GM19372 (cell line): ENCODE data around the gene KHK.
A peak's percentile ranks its signal among the peaks of the same experiment; 100 is the strongest.
"Not testable (repeated sequence)": the region's sequence is repeated elsewhere in the genome, so short reads cannot be mapped to it uniquely, and the experiment has no call there.

ENCODE experiments used
- ATAC-seq: cut with Tn5 transposase; IDR thresholded peaks from one replicate; pipeline ENCODE4 v1.9.1; 2021; ENCODE audit warnings: mild to moderate bottlenecking, low read depth, moderate library complexity; ENCODE audit not compliant: unreplicated experiment

Gene KHK

DNA sequence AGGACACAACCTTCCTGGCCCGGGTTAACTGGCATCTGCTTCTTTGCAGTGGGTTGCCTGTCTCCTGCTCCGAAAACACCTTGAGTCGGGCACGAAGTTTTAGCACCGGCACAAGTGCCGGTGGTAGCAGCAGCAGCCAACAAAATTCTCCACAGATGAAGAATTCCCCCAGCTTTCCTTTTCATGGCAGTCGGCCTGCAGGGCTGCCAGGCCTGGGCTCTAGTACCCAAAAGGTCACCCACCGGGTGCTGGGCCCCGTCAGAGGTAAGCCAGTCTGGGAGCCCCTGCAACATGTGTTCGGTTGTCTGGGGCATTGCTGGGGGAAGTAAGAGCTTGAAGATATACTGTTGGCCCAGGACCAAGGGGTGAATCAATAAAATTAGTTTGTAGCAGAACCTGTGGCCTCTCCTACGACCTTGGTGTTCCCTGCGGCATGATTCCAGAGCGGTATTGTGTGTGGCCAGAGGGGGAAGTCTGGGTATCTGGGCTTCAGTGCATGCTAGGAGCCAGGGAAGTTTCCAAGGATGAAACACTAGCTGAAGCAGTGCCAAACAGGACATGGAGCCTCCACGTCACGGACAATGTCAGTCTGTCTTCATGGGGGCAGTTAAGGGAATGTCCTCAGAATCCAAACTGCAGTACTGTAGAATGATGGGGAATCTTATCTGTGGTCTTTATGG, 27.3 kb upstream of the KHK start:
- ATAC-seq, result no peak

DNA sequence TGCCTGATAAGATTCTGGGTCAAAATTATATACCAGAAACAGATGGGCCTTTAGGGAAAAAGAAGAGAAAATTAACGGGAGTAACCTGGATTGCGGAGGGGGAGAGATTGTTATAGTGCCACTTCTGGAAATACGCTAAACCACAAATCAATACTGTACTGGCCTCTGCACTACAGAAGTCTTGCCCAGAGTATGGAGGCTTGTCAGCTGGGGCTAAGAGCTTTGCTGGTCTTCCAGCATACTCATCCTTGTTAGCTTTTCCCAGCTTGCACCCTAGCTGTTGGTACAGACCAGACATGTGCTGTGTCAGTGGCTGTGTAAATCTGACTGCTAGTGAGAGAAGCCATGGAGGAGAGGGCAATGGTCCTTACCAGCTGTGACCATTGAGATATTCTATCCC, 26.2 kb upstream of the KHK start:
- no peak for ATAC-seq

DNA sequence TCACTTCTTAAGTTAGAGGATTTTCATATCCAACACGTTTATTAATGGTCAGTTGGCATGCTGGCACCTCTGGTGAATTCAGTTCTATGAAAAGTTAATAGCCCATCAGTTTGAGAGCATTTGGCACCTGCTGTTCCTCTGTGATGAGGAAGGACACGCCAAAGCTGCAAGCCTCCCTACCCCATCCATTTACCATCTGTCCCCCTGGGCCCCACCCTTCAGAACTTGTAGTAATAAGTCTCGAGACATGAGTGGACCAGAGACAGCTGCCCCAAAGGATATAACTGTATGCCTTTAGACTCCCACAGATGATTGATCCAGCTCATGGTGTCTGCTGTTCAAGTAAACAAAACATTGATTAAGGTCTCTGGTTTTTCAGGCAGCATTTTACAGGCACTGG, 21.4 kb upstream of the KHK start:
- ATAC-seq, result no peak

- no peak for ATAC-seq
Measured at GRCh38 chr2:27067385-27067784, 19.2 kb upstream of the KHK start.

DNA sequence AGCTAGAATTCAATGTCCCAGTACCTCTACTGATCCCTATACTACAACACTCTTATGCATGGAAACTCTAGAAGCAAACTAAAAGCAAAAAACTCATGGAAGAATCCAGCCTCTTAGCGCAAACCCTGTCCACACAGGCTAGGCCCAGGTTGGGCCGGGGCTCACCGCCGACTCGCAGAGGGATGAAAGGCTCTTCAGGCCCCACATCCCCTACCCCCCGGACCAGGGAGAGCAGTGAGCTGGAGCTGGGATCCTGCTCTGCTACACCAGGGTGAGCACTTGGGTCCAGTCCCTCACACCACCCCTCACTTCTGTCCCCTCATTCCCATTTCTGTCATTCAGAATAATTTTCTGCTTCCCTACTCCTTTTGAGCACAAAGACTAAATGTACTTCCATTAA, 17.1 kb upstream of the KHK start:
- ATAC-seq, result no peak

DNA sequence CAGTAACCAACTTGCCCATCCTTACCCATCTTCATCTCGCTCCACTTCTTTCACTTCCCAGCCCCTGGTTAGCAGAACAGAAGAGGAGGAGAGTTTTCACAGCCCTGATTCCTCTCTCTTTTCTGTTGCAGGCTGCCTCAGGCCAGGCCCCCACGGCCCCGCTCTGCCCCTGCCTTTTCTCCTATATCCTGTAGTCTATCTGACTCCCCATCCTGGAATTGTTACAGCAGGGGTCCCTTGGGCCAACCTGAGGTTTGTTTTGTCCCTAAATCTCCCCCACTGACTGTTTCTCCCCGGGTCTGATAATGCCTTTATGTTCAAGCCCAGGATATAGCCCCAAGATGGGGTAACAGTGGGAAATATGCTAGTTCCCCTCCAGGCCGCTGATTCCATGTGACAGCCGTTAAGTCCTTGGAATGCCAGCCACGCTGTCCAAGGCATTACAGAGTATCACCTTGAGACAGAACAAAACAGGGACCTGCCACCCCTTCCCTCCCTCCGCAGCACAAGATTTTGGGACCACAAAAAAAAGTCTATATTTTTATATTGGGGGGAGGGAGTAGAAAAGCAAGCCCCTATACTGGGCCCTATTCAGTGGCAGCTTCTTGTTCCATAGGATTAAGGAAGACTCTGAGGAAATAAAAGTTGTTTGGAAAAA, 16.5 kb upstream of the KHK start:
- ATAC-seq, result no peak

DNA sequence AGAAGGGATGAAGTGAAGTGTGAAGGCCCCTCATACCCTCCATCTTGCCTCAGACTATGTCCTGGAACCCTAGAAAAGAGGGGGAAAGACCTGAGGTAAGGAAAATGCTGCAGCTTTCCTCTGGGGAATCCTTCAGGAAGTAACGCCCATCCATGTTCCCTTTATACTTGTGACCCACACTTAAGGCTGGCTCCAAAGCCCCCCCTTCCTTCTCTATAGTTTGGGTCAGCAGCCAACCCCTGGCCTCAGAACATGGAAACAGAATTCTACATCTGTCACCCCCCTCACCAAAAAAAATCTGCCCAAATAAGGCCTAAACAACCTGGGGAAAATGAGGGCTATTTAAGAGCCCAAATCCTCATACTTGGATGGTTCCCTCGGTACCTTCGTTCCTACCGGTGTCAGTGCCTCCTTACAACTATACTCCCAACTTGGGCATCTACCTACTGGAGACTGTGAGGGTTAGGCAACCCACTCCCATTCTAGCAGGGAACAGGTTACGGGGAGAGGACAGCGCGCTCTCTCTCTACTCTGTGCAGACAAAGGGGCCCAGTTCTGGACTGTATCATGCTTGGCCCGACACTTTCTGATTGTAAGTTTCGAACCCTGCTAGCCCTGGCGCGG, 15.8 kb upstream of the KHK start:
- ATAC-seq, result peak; percentile 1

- peak; percentile 93 for ATAC-seq
Measured at GRCh38 chr2:27071277-27071989, 15.1 kb upstream of the KHK start, which contains the start of gene OST4. Gene OST4 (minus strand): TSS chr2:27071654.

DNA sequence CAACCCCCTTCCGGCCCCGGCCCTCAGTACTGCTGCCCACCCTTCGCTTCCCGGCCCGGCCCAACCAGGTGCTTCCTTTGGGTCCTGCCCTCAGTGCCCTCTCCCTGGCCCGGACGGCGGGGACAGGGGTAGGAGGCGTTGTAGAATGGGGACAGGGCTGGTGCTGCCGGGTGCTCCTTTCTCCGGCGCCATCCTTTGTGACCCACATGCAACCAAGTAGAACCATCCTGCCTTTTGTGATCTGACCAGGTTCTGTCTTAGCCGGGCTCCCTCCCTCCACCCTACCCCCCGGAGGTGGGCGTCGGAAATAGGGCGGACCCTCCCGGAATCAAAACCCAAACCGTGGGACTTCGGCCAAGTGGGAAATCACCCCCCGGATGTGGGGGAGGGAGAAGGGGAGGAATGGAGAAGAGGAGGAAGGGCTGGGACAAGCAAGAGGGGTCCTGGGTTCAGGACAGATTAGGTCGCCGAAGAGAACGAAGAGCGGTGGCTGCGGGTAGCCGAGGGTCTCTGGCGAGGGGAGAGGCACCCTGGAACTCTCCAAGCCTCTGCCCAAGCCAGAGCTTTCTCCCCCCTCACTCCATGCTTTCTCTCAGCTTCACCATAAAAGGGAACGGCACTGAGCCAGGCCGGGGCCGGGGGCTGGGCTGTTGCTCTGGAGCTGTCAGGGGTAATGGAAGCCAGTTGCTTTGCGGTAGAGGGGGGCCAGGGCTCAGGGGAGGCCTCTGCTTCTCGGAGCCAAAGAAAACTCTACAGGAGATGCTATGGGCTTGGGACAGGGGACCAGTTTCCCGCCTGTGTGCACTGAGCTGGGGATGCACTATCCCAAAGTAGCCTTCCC, 14.4 kb upstream of the KHK start:
- ATAC-seq, result peak; percentile 19

GRCh38 chr2:27072920-27073319, 13.7 kb upstream of the KHK start:
- ATAC-seq, result no peak

DNA sequence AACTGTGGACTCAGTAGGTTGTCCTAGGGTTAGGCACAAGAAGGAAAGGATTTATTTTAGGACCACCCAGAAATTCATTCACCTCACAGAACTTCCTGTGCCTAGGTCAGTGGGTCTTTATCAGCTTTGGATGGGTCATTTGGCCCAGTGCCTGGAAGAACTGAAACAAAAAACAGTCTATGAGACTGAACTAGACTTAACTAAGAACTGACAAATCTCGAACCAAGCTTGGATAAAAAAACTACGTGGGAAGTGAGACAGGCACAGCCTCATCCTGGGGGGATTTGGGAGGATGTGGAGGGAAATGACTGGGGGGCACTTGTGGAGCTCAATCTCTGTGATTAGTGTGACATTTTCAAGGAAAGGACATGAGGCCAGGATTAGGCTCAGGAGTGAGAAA, 12.8 kb upstream of the KHK start:
- ATAC-seq, result no peak

- no peak for ATAC-seq
Measured at GRCh38 chr2:27074738-27075565, 11.6 kb upstream of the KHK start.

GRCh38 chr2:27075566-27075871, 11.1 kb upstream of the KHK start:
- not testable (repeated sequence) for ATAC-seq

DNA sequence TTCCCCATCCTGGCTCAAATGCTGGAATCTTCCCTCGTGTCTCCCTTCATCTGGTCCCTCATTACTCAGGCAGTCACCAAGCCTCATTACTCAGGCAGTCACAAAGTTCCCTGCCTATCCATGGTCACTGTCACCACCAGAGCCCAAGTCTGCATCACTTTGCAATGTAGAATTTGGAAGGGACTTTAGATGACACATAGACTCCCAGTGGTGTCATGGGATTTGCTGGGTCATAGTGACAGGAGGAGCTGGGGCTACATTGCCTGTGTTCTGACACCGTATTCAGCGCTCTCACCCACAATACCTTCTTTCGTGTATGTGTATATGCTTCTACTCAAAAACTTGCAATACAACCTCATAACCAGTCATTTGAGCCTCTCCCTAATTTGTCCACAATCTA, 10.2 kb upstream of the KHK start:
- ATAC-seq, result no peak

DNA sequence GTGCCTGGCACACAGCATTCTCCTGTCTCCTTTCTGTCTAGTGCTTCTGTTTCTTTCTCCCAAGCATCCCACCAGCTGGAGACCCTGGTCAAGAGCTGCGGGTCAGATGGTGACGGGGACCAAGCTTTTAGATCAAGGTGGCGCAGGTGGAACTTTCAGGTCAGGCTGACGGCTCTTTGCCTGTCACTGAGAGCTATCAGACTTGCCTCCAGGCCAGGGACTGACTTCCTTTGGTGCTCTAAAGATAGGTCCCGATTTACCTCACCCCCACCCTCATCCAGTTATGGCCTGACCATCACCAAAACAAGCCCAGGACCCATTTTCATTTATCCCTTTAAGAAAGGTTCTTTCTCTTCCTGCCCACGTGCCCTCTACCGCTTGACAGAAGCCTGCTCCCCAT, 9.3 kb upstream of the KHK start:
- ATAC-seq, result no peak

DNA sequence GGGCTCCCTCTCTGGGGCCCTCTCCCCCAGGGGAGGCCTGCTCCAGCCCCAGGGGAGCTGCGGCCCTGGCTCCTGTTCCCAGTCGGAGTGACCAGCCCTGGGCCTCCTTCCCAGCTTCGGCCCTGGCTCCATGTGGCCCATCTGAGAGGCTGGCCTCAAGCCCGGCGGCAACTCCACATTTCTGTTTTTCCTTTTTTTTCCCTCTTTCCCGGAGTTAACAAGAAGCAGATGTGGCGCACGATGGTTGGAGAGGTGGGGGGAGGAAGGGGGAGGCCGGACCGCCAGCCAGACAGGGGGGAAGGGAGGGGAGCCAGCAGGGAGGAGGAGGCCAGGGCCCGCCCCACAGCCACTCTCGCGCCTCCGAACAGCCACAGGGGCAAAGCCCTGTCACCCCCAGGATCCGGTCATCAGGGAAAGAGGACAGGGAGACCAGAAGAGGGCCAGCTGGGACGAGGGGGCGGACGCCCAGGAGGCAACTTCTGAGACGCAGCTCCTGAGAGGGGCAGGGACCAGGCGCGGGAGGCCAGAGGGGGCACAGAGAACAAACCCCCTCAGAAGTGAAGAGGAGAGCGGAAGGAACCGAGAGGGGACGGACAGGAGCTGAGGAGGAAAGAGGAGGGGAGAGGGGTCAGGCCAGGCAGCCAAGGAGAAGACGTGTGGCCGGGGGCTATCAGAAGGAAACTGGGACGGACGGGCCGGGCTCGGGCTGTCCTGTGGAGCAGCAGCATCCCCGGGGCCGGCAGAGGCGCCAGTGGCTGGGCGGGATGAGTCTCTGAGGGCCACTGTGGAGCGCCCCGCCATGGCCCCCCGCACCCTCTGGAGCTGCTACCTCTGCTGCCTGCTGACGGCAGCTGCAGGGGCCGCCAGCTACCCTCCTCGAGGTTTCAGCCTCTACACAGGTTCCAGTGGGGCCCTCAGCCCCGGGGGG, 8.0 kb upstream of the KHK start, which contains the start of gene EMILIN1:
TSS of gene EMILIN1 (plus strand) at position 349 of the 928 bp plus-strand sequence. CDS start at position 800, 451 bp downstream.
- ATAC-seq, result no peak

DNA sequence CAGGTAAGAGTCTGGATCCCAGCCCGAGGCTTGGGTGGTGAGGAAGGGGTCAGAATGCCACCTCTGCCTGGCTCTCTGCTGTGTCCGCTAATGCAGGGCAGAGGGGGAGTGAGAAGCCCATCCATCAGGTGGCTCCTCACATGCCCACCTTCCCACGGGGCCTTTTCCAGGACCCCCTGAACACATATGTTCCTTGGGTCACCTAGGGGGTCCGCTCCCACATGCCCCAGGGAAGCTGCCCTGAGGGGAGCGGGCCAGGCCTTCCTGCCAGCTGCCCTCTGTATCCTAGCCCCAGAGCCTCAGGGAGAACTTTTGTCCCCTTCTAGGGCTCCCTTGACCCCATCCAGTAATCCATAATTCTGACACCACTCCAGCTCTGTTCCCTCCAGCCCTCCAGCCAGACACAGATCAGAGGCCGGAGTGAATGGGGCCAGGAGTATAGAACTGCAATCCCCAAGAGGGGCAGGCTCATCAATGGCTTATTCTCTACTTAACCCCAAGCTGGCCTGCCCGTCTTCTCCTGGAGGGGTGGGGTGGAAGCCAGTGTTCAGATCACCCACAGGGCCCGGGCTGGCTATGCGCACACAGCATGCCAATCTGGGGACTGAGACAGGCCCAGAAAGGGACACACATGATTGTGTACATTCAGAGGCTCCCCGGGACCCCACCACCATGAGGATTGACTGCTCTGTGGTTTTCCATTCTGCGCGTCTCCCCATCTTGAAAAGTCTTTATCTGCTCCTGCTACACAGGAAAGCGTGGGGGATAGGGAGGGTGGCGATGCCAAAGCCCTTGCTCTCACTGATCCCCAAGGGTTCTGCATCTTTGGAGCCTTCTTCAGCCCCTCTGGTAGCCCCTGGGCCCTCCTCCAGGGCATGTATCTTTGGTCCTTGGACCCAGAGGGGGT, 7.1 kb upstream of the KHK start:
- no peak for ATAC-seq

- no peak for ATAC-seq
Measured at GRCh38 chr2:27080140-27080469, 6.5 kb upstream of the KHK start.
